ENCODE data around the gene SEC11A. TPM values are rescaled to one million over a fixed set of nuclear protein-coding genes. Genes with fewer than 3 reads are reported as not detected.
A peak's percentile ranks its signal among the peaks of the same experiment; 100 is the strongest.

The SEC11A gene
- total RNA-seq, 4 donors from 2014 or later = 57.4 to 90.3 (median 73.5) TPM

DNA sequence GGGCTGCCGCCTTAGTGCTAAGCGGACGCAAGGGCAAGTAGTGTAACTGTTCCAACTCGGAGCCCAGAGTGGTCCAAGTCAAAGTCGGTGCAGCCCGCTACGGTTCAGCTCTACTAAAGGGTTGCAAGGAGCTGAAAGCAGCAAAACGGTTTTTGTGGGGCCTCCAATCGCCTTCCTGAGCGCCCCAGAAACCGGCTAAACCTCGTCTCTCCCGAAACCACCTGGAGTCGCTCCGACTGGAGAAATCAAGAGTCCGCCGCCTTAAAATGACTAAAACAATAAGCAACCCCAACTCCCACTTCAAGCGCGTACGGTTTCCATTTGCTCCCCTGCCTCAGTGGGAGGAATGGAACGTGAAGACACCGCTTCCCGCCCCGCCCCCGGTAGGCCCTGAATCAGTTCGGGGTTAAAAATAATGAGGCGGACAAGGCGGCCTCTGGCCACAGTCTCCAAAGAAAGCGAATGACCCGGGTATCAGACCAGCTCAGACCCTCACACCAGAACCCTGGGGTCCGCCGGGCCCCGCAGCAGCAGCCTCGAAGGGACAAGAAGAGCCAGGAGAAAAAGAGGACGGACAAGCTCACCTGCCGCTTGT lies 401 bp downstream of the SEC11A start:
- DNase-seq (ENCODE audit: extremely low spot score) = no peak
- peaks cover 28 to 53% (median 31%) of the 10 kb centered on the region in 4 donors for H3K4me1 ChIP-seq
- no peaks in the 10 kb centered on the region for H3K9me3 ChIP-seq
- 1% methylated on average over 27 of the region's 36 CpGs for WGBS
- no peaks in the 10 kb centered on the region for H3K27me3 ChIP-seq
- H3K27ac ChIP-seq (replicated peaks in 1 of 4) = peak overlapping the region; percentile 86 to 95 (median 92)
- H3K4me3 ChIP-seq = peak overlapping the region; percentile 67 to 97 (median 84)
- intact Hi-C loops (cut with DNase I) = loop anchor here (5.0 kb wide), 1 partner anchor 58 kb away; the partner anchor contains the start of gene NMB
- H3K36me3 ChIP-seq = peaks cover 0 to 13% (median 11%) of the 10 kb centered on the region in 4 donors
- TF ChIP-seq EP300 (IDR thresholded peaks at IDR 0.05) = no peak
- no peak for TF ChIP-seq POLR2AphosphoS5 (IDR thresholded peaks at IDR 0.05)
- no peak for TF ChIP-seq POLR2A (IDR thresholded peaks at IDR 0.05; ENCODE audit: low read depth)
- TF ChIP-seq, protein P1, sequence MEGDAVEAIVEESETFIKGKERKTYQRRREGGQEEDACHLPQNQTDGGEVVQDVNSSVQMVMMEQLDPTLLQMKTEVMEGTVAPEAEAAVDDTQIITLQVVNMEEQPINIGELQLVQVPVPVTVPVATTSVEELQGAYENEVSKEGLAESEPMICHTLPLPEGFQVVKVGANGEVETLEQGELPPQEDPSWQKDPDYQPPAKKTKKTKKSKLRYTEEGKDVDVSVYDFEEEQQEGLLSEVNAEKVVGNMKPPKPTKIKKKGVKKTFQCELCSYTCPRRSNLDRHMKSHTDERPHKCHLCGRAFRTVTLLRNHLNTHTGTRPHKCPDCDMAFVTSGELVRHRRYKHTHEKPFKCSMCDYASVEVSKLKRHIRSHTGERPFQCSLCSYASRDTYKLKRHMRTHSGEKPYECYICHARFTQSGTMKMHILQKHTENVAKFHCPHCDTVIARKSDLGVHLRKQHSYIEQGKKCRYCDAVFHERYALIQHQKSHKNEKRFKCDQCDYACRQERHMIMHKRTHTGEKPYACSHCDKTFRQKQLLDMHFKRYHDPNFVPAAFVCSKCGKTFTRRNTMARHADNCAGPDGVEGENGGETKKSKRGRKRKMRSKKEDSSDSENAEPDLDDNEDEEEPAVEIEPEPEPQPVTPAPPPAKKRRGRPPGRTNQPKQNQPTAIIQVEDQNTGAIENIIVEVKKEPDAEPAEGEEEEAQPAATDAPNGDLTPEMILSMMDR (IDR thresholded peaks at IDR 0.05) = no peak

DNA sequence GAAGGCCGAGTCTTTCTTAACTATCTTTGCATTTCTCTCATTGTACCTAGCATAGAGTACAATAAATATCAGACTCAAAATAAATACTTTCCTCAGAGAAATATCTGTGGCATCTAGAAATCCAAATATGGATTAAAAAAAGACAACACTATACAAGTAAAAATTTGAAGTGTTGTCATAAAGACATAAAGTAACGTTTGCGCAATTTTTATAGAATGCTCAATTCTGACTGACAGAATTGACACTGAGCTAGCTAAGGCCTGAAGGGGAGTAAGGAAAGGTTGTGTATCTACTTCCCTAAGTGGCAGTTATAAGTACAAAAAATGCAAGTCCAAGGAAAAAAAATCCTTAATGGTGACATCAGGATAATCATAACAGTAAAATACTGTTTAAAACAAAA lies 1.1 kb downstream of the SEC11A start:
- TF ChIP-seq POLR2AphosphoS5 (IDR thresholded peaks at IDR 0.05) = no peak
- no peak for TF ChIP-seq POLR2A (IDR thresholded peaks at IDR 0.05; ENCODE audit: low read depth)
- DNase-seq (ENCODE audit: extremely low spot score) = no peak
- 61% methylated on average over 3 of the region's 3 CpGs for WGBS
- Histone ChIP-seq H3K27me3 (no peaks in the 10 kb centered on the region), H3K4me3 (peak overlapping the region; percentile 67 to 97 (median 84)), H3K4me1 (peaks cover 28 to 53% (median 31%) of the 10 kb centered on the region in 4 donors), H3K9me3 (no peaks in the 10 kb centered on the region), H3K36me3 (peaks cover under 1 to 20% (median 16%) of the 10 kb centered on the region in 4 donors), H3K27ac (replicated peaks in 1 of 4) (peak overlapping the region; percentile 86 to 95 (median 92))
- intact Hi-C loops (cut with DNase I) = loop anchor here (5.0 kb wide), 1 partner anchor 58 kb away; the partner anchor contains the start of gene NMB

DNA sequence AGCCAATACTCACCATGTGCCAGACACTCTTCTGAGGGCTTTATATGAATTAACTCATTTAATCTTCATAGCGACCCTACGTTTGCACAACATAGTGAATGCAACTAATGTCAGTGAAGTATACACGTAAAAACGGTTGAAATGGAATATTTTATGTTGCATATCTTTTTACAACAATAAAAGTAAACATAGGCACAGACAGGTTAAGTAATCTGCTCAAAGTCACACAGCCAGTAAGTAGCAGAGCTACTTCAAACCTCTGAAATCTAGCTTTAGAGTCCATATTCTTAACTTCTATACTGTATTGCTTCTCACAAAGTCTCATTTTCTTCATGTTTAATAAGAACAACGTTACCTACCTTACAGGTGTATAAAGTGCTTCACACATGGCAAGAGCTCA lies 1.6 kb downstream of the SEC11A start:
- intact Hi-C loops (cut with DNase I) = no loop called here
- Histone ChIP-seq H3K27ac (replicated peaks in 1 of 4) (no peak overlapping the region), H3K36me3 (peaks cover 5 to 25% (median 20%) of the 10 kb centered on the region in 4 donors), H3K4me1 (peaks cover 28 to 53% (median 31%) of the 10 kb centered on the region in 4 donors), H3K27me3 (no peaks in the 10 kb centered on the region), H3K9me3 (no peaks in the 10 kb centered on the region), H3K4me3 (peak overlapping the region; percentile 67 to 97 (median 84))
- TF ChIP-seq, protein P1 (IDR thresholded peaks at IDR 0.05) = no peak
- TF ChIP-seq POLR2AphosphoS5 (IDR thresholded peaks at IDR 0.05) (no peak), POLR2A (IDR thresholded peaks at IDR 0.05; ENCODE audit: low read depth) (no peak), EP300 (IDR thresholded peaks at IDR 0.05) (no peak)
- 76% methylated on average over 5 of the region's 5 CpGs for WGBS
- no peak for DNase-seq (ENCODE audit: extremely low spot score)

DNA sequence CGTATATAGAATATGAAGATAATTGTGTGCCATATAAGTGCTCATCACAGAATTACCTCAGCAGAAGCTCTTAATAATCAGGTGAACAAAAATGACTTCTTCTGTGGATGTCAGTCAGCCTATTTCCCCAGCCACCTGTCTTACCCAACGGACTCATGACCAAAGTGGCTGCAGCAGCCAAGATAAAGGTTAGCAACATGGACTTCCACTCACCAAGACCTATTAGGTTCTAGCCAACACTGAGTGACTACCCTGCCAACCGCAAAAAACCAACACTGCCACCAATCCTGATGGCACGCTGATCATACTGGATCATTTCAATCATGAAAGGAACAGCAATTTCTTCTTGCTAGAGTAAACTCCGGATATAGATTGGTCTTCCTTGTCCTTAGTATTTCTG lies 12.1 kb downstream of the SEC11A start:
- Histone ChIP-seq H3K36me3 (no peaks in the 10 kb centered on the region), H3K4me3 (no peak overlapping the region), H3K27me3 (no peaks in the 10 kb centered on the region), H3K27ac (replicated peaks in 1 of 4) (peak overlapping the region in 1 of 4 donors; percentile 13), H3K9me3 (no peaks in the 10 kb centered on the region), H3K4me1 (peaks cover 19 to 27% (median 20%) of the 10 kb centered on the region in 4 donors)
- WGBS = 85% methylated on average over 5 of the region's 5 CpGs
- TF ChIP-seq, protein P1 (IDR thresholded peaks at IDR 0.05) = no peak
- TF ChIP-seq POLR2A (IDR thresholded peaks at IDR 0.05; ENCODE audit: low read depth) (no peak), EP300 (IDR thresholded peaks at IDR 0.05) (no peak), POLR2AphosphoS5 (IDR thresholded peaks at IDR 0.05) (no peak)
- intact Hi-C loops (cut with DNase I) = loop anchor here (5.0 kb wide), 1 partner anchor 48 kb away; no protein-coding TSS in a partner anchor
- DNase-seq (ENCODE audit: extremely low spot score) = no peak

DNA sequence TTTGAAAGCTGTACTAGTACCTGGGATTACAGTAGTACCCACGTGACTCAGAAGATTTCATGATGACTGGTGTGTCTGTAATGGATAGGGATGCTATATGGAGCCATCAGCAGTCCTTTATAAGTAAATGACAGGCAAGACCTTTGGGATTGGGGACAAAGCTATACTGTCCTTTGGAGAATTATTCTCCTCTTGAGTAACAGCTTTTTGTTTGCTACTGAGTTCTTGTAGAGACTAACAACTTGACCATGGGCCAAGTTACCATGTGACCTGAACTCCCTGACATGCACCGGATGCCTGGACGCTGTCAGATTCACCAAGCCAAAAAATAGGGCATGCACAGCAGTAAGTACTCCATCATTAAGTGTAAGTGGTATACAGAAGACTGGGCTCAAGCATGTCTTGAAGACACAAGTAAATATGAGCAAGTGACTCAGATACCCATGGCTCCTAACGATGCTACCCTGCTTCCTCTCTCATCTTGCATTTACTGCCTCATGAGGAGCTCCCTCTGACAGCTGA lies 12.9 kb downstream of the SEC11A start:
- H3K27me3 ChIP-seq = no peaks in the 10 kb centered on the region
- no peaks in the 10 kb centered on the region for H3K9me3 ChIP-seq
- peak; percentile 37 to 59 for TF ChIP-seq POLR2AphosphoS5 (IDR thresholded peaks at IDR 0.05)
- TF ChIP-seq EP300 (IDR thresholded peaks at IDR 0.05) = no peak
- intact Hi-C loops (cut with DNase I) = loop anchor here (5.0 kb wide), 1 partner anchor 49 kb away; no protein-coding TSS in a partner anchor
- no peak overlapping the region for H3K4me3 ChIP-seq
- no peaks in the 10 kb centered on the region for H3K36me3 ChIP-seq
- no peak for DNase-seq (ENCODE audit: extremely low spot score)
- H3K27ac ChIP-seq (replicated peaks in 1 of 4) = peak overlapping the region; percentile 13 to 55 (median 32)
- WGBS = 27% methylated on average over 4 of the region's 4 CpGs
- H3K4me1 ChIP-seq = peaks cover 19 to 27% (median 20%) of the 10 kb centered on the region in 4 donors
